Fibroblast of skin of abdomen (primary cell): ENCODE results near the gene HNRNPAB.
"Not testable (repeated sequence)": the region's sequence is repeated elsewhere in the genome, so short reads cannot be mapped to it uniquely, and the experiment has no call there.

Experiments used
- DNase-seq: peaks from one replicate; pipeline ENCODE4 v3.0.0-alpha.2; 2013

HNRNPAB gene

GRCh38 chr5:178212241-178213002 is 8.1 kb downstream of the HNRNPAB start:
- DNase-seq: no peak

GRCh38 chr5:178213003-178213461 is 8.7 kb downstream of the HNRNPAB start:
- no peak for DNase-seq

GRCh38 chr5:178213748-178214151 is 9.4 kb downstream of the HNRNPAB start:
- DNase-seq: no peak

GRCh38 chr5:178214160-178214803 is 9.9 kb downstream of the HNRNPAB start:
- DNase-seq: no peak

DNA sequence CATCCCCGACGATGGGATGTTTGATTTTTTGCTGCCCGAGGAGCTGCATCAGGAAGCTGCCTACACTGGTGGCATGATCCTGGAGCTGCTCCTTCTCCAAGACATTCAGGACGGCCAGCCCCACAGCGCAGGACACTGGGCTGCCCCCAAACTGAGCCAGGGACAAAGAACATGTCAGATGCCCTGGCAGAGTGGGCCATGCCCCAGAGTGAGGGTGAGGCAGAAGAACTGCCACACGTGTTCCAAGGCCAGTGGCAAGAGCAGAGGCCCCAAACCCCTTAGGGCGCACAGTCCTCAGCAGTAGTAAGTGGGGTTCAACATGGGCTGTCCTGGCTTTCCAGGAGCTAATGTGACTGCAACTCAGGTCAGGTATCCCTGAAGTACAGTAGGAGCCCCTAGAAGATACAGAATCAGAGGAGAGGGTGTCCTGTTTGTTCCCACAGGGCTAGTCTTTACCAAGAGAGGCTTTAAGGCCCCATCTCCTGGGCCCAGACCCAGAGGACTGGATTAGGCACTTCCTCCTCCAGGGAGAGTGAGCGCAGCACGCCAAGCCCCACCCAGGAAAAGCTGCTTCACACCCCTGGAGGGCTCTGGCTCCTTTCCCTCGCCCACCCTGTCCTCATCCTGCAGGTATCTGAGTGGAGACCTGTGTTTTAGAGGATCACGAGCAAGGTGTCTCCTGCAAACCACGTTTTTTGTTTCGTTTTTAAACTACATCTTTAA is 11.1 kb downstream of the HNRNPAB start:
- DNase-seq: no peak

DNA sequence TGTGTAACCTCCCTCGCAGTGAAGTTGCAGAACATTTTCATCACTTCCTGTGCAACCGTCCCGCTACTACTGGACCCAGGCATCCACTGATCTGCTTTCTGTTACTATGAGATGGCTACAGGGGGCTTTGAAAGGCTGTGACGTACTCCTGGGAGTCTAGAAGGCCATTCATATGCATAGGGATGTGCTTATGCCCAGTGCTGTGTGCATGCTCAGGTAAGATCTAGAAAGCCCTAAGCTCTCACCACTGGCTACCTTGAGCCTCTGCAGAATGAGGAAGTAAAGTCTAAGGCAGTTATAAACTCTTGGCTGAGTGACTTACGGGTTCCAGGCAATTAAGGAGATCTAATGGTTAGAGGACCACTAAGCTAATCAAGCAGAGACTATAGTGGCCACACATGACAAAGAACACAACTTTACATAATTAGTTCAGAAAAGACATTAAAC is 11.8 kb downstream of the HNRNPAB start:
- no peak for DNase-seq

DNA sequence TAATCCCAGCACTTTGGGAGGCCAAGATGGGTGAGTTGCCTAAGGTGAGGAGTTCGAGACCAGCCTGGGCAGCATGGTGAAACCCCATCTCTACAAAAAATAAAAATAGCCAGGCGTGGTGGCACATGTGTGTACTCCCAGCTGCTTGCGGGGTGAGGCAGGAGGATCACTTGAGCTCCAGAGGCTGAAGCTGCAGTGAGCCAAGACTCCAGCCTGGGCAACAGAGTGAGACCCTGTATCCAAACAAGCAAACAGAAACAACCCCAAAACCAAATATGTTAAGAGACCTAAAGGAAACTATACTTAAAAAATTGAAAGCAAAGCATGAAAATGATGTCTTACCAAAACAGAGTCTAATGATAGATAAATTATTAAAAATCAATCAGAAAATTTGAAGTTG is 12.4 kb downstream of the HNRNPAB start:
- no peak for DNase-seq

DNA sequence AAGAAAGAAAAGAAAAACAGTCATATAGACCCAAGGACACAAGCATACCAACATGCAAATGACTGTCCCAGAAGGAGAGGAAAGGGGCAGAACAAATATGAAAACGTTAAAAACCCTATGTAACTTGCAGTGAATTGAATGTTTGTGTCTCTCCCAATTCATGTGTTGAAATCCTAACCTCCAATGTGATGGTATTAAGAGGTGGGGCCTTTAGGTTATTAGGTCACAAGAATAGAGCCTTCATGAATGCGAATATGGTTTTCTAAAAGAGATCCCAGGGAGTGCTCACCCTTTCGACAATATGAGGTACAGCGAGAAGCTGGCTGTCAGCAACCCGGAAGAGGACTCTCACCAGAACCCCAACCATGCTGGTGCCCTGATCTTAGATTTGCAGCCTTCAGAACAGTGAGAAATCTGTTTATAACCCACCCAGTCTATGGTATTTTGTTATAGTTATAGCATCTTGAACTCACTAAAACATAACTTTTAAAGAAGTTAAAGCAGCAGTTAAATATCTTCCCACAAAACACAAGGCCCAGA is 14.0 kb downstream of the HNRNPAB start:
- no peak for DNase-seq

DNA sequence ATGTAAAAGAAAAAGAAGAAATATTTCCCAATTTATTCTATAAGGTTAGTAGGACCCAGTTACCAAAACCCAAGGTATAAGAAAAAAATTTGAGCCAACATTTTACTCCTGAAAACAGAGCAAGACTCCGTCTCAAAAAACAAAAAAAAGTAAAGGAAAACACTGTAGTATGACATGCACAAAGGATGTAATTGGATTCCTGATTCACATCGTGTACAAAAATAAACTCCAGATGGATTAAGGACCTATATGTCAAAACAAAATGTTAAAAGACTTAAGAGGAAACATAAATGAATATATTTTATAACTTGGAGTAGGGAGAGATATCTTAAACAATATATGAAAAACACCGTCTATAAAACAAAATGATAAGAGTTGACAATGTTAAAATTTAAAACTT is 14.5 kb downstream of the HNRNPAB start:
- DNase-seq: no peak

DNA sequence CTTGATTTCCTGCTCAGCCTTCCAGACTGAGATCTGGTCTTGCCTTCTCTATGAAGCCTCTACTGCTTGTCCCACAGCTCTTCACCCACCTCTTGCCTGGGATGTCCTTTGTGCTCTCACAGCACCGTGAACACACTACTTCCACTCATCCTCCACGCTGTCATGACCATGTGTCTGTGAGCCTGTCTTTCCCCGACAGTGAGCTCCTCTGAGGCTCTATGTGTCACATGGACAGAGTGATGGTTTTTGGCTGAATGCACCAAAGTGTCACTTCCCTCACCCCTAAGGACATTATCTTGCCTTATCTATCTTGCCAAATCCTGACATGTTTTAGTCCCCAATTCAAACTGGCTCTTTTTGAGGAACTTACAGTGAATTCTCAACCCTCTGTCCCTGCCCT is 16.9 kb downstream of the HNRNPAB start:
- no peak for DNase-seq

DNA sequence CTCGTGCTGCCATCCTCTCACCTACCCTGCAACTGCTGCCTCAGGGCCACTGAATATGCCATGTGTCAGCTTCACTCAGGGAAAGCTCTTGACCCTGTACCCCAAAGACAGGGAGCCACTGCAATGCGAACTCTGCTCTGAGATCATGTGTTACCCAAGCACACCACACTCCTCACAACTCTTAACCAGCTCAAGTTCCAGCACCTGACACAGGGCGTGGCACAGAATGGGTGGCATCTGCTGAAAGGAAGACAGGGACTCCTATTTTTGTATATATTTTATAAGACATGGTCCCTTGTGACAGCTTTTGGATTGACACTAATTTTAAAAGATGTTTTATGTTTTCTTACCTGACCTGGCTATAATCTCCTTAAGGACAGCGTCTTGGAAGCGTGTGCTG is 17.5 kb downstream of the HNRNPAB start:
- no peak for DNase-seq

GRCh38 chr5:178222292-178222691 is 18.0 kb downstream of the HNRNPAB start:
- DNase-seq: no peak

- no peak for DNase-seq
Measured at GRCh38 chr5:178223196-178223773, 19.0 kb downstream of the HNRNPAB start.

GRCh38 chr5:178223828-178224335 is 19.5 kb downstream of the HNRNPAB start:
- no peak for DNase-seq

DNA sequence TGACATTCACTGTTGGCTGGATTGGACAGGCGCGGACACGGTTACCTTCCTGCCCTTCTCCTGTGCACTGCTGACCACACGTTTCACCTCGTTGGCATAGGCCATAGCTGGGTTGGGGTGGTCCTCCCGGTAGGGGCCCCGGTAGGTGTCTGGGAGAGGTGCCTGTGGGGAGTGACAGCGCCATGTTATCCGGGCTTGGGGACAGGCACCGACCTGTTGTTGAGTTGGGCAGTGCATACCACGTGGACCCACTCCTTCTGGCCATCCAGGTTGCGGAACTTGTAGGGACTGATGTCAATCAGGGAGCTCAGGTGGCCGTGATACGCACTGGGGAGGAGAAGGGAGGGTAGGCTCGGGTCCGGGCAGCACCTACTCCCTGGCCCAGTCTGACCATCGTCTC is 20.1 kb downstream of the HNRNPAB start:
- no peak for DNase-seq

GRCh38 chr5:178225174-178225573 is 20.8 kb downstream of the HNRNPAB start:
- no peak for DNase-seq

GRCh38 chr5:178227138-178227659 is 22.9 kb downstream of the HNRNPAB start:
- no peak for DNase-seq

- DNase-seq: no peak
Measured at GRCh38 chr5:178227929-178228328, 23.6 kb downstream of the HNRNPAB start.

GRCh38 chr5:178228609-178229008 is 24.3 kb downstream of the HNRNPAB start:
- DNase-seq: no peak

GRCh38 chr5:178229111-178229510 is 24.8 kb downstream of the HNRNPAB start:
- DNase-seq: not testable (repeated sequence)

DNA sequence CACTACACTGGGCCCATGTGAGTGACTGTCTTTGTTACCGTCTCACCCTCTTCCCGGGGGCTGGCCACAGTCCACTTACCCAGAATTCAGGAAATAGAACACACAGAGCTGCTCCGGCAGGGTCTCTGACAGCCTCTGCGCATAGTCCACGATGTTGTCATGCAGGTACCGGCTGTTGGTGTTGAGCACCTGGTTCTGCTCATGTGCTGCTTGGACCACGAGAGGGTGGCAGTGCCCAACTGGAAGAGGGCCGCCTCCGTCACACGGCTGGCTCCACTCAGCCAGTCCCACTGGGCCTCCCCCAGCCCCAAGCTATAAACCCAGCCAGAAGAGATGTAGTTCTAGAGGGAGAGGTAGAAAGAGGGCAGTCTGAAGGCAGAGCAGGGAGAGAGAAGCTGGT is 25.5 kb downstream of the HNRNPAB start:
- no peak for DNase-seq

GRCh38 chr5:178230879-178231538 is 26.7 kb downstream of the HNRNPAB start:
- no peak for DNase-seq
